ENCODE measurements around the gene IPO4.
"Not testable (repeated sequence)": the region's sequence is repeated elsewhere in the genome, so short reads cannot be mapped to it uniquely, and the experiment has no call there.

The IPO4 gene

DNA sequence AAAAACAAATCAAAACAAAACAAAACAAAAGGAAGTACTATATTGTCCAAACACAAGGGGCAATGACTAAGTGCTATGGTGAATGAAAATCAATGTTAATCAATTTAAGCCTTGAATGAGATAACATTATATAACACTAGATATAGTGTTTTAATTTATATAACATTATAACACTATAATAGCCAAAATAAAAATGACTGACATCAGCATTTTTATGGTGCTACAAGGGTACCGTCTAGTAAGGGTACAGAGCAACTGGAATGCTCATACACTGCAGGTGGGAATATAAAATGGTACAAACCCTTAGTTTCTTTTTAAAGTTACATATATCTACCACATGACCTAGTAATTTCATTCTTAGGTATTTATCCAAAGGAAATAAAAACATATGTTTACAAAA lies 37.9 kb upstream of the IPO4 start:
- H3K4me3 ChIP-seq (replicated peaks; ENCODE audit: low read depth, low read length) = no peak overlapping the region
- DNase-seq (ENCODE audit: extremely low read depth, low read depth) = no peak
- TF ChIP-seq, protein P1, sequence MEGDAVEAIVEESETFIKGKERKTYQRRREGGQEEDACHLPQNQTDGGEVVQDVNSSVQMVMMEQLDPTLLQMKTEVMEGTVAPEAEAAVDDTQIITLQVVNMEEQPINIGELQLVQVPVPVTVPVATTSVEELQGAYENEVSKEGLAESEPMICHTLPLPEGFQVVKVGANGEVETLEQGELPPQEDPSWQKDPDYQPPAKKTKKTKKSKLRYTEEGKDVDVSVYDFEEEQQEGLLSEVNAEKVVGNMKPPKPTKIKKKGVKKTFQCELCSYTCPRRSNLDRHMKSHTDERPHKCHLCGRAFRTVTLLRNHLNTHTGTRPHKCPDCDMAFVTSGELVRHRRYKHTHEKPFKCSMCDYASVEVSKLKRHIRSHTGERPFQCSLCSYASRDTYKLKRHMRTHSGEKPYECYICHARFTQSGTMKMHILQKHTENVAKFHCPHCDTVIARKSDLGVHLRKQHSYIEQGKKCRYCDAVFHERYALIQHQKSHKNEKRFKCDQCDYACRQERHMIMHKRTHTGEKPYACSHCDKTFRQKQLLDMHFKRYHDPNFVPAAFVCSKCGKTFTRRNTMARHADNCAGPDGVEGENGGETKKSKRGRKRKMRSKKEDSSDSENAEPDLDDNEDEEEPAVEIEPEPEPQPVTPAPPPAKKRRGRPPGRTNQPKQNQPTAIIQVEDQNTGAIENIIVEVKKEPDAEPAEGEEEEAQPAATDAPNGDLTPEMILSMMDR (IDR thresholded peaks at IDR 0.05; ENCODE audit: low read depth, low read length, missing control alignments) = no peak

DNA sequence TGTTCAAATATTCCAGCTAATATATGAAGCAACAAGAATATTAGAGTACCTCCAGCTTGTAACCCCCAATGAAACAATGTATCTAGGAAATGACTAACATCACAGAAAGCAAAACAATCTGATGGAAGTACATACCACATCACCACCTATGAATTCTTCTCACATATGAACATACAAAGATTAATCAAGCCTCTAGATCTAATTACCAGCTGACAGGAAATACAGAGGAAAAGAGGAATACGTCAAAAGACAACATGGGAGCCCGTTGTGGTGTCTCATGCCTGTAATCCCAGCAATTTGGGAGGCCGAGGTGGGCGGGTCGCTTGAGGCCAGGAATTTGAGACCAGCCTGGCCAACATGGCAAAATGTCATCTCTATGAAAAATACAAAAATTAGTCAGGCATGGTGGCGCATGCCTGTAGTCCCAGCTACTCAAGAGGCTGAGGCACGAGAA lies 36.0 kb upstream of the IPO4 start:
- no peak overlapping the region for H3K4me3 ChIP-seq (replicated peaks; ENCODE audit: low read depth, low read length)
- DNase-seq (ENCODE audit: extremely low read depth, low read depth) = no peak
- TF ChIP-seq, protein P1 (IDR thresholded peaks at IDR 0.05; ENCODE audit: low read depth, low read length, missing control alignments) = no peak

- not testable (repeated sequence) for H3K4me3 ChIP-seq (replicated peaks; ENCODE audit: low read depth, low read length); DNase-seq (ENCODE audit: extremely low read depth, low read depth)
Observed at GRCh38 chr14:24222987-24223386, 34.4 kb upstream of the IPO4 start.

DNA sequence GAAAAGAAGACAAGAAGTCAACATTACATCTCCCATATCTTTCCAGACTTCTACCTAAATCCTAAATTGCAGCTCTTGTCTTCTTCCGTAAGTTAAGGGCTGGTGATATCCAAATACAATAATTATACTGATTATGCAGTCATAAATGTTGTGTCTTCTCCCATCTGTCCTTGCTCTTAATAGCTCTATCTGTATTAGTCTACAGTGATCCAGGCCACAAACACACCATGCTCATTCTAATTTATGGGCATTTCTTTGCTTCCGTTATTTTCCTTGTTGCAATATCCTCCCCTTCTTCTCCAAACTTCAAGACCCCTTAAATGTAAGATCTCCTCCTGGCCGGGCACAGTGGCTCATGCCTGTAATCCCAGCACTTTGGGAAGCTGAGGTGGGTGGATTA lies 30.9 kb upstream of the IPO4 start:
- DNase-seq (ENCODE audit: extremely low read depth, low read depth) = no peak
- TF ChIP-seq, protein P1 (IDR thresholded peaks at IDR 0.05; ENCODE audit: low read depth, low read length, missing control alignments) = no peak
- no peak overlapping the region for H3K4me3 ChIP-seq (replicated peaks; ENCODE audit: low read depth, low read length)

- TF ChIP-seq, protein P1 (IDR thresholded peaks at IDR 0.05; ENCODE audit: low read depth, low read length, missing control alignments) = no peak
- no peak for DNase-seq (ENCODE audit: extremely low read depth, low read depth)
- no peak overlapping the region for H3K4me3 ChIP-seq (replicated peaks; ENCODE audit: low read depth, low read length)
Observed at GRCh38 chr14:24219080-24219479, 30.5 kb upstream of the IPO4 start.

GRCh38 chr14:24216876-24217275 lies 28.3 kb upstream of the IPO4 start:
- DNase-seq (ENCODE audit: extremely low read depth, low read depth); H3K4me3 ChIP-seq (replicated peaks; ENCODE audit: low read depth, low read length): not testable (repeated sequence)

- TF ChIP-seq, protein P1 (IDR thresholded peaks at IDR 0.05; ENCODE audit: low read depth, low read length, missing control alignments) = no peak
- no peak for DNase-seq (ENCODE audit: extremely low read depth, low read depth)
- peak overlapping the region; percentile 69 for H3K4me3 ChIP-seq (replicated peaks; ENCODE audit: low read depth, low read length)
Observed at GRCh38 chr14:24216345-24216699, 27.7 kb upstream of the IPO4 start.

- TF ChIP-seq, protein P1 (IDR thresholded peaks at IDR 0.05; ENCODE audit: low read depth, low read length, missing control alignments) = peak; percentile 60
- DNase-seq (ENCODE audit: extremely low read depth, low read depth) = peak; percentile 65
- H3K4me3 ChIP-seq (replicated peaks; ENCODE audit: low read depth, low read length) = peak within 1 kb of the TSS; percentile 69
Observed at GRCh38 chr14:24215495-24216344, 27.1 kb upstream of the IPO4 start, which contains the start of gene MDP1. MDP1 (minus strand) TSS chr14:24216066; CDS start chr14:24215955, 111 bp downstream.
